Activated naive CD4-positive, alpha-beta T cell treated with anti-CD3 and anti-CD28 coated beads, Interleukin-2, amount 50 U/mL, for 72 hours (primary cell): Measurements from ENCODE around the gene CELA1. TPM values are rescaled to one million over a fixed set of nuclear protein-coding genes. Genes with fewer than 3 reads are reported as not detected.

Experiments used
- ATAC-seq, 2 donors: fragments of 150-1000 bp; cut with Tn5 transposase; 2 replicates each; pipeline ENCODE4 v1.10.0; 2021; ENCODE audit warnings: mild to moderate bottlenecking in 2 of 2, moderate library complexity in 2 of 2
- DNase-seq, 2 donors: peaks; one replicate each; pipeline ENCODE4 v3.0.0; 2021 to 2022; ENCODE audit warnings: low spot score in 2 of 2
- H3K27ac Mint-ChIP-seq, 2 donors: one replicate each; pipeline ENCODE4 v1.8.0; 2022; ENCODE audit warnings: mild to moderate bottlenecking in 2 of 2, mixed read lengths in 2 of 2
- H3K36me3 Mint-ChIP-seq, 2 donors: one replicate each; pipeline ENCODE4 v1.8.0; 2022; ENCODE audit warnings: mixed read lengths in 2 of 2
- H3K9me3 Mint-ChIP-seq, 2 donors: one replicate each; pipeline ENCODE4 v1.8.0; 2022; ENCODE audit warnings: mixed read lengths in 2 of 2
- total RNA-seq, 2 donors: library from RNA; stranded (reverse); gene quantifications; one replicate each; pipeline ENCODE4 v1.2.3, GENCODE V29; 2022

Gene CELA1
- total RNA-seq, result not detected

DNA sequence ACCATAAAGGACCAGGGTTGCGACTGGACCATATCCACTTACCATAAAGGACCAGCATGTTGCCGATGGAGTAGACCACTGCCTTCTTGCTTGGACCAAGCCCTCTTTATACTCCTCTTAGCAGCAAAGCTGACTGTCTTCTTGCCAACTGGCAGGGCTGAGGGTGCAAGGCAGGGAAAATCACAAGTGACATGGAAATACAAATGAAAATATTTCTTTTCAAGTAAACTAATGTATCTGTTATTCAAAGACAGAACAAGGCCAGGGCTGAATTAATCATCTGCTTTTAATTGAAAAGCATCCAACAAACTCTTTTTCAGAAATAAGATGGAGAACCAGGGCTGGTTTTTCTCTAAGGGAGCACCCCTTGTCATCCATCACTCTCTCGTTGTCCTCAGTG, at the start of gene CELA1:
Gene CELA1, minus strand, starts transcription at position 99 of the 400 bp plus-strand sequence. Its CDS starts 41 bp downstream, at position 58.
- no peak for ATAC-seq
- H3K36me3 Mint-ChIP-seq, result no peaks in the 10 kb centered on the region
- H3K27ac Mint-ChIP-seq, result no peak within 1 kb of the TSS
- no peaks in the 10 kb centered on the region for H3K9me3 Mint-ChIP-seq
- no peak for DNase-seq

DNA sequence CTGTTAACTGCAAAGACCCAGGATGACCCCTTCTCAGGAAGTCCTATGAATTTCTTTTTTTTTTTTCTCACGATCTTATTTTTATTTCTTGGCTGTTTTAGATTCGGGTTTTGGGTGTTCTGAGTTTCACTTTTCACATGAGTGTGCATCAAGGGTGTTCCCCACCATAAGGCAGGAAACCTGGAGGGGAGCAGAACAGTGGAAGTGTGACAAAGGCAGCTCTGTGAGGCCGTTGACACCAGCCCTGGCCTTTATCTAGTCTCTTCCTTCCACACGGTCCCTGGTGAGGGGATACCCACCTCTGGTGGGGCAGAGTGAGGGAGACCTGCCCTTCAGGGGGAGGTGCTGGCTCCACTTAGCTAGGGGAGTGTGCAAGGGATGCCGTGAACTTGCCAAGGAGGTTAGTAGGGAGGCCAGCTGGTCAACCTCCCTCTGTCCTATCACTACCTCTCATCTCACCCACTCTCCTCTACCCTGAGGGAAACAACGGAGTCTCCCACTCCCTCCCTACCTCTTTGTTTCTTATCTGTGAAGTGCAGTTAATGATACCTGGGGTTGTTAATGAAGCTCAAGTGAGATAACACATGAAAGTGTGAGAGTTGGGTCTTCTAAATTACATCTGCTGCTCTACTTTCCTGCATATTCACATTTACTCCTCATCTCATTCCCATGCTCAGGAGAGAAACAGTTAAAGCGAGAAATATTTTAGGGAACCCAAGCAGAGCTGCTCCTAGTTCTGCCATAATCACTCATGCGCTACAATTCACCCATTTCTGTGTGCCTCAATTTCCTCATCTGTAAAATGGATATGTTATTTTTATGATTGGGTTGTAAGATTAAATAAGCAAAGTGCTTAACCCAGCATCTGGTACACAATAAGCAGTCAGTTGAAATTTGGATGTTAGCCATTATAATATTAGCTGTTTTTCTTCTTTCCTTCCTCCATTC, 49.1 kb upstream of the CELA1 start:
- H3K27ac Mint-ChIP-seq, result peak overlapping the region in 1 of 2 donors; percentile 37
- ATAC-seq, result peak; percentile 46 to 60
- H3K36me3 Mint-ChIP-seq, result no peaks in the 10 kb centered on the region
- no peak for DNase-seq
- H3K9me3 Mint-ChIP-seq, result no peaks in the 10 kb centered on the region

- Mint-ChIP-seq H3K27ac (peak overlapping the region; percentile 72 to 74), H3K9me3 (no peaks in the 10 kb centered on the region), H3K36me3 (no peaks in the 10 kb centered on the region)
- ATAC-seq (peak; percentile 59 to 78), DNase-seq (peak; percentile 33 to 75)
Measured at GRCh38 chr12:51393676-51394545, 47.4 kb upstream of the CELA1 start.

GRCh38 chr12:51392556-51393237, 46.2 kb upstream of the CELA1 start:
- H3K9me3 Mint-ChIP-seq, result no peaks in the 10 kb centered on the region
- H3K36me3 Mint-ChIP-seq, result no peaks in the 10 kb centered on the region
- H3K27ac Mint-ChIP-seq, result peak overlapping the region; percentile 16 to 45
- ATAC-seq, result peak in 1 of 2 donors; percentile 25
- no peak for DNase-seq

GRCh38 chr12:51391283-51392123, 45.0 kb upstream of the CELA1 start, which contains the start of gene GALNT6:
TSS of gene GALNT6 (minus strand) at chr12:51391406. CDS start at chr12:51379781, 11,625 bp downstream.
- Mint-ChIP-seq H3K36me3 (no peaks in the 10 kb centered on the region), H3K9me3 (no peaks in the 10 kb centered on the region), H3K27ac (peak within 1 kb of the TSS in 1 of 2 donors; percentile 70)
- ATAC-seq (peak; percentile 47 to 72), DNase-seq (peak; percentile 60 to 83)

GRCh38 chr12:51390891-51391282, 44.4 kb upstream of the CELA1 start:
- H3K27ac Mint-ChIP-seq, result peak overlapping the region in 1 of 2 donors; percentile 70
- DNase-seq, result no peak

DNA sequence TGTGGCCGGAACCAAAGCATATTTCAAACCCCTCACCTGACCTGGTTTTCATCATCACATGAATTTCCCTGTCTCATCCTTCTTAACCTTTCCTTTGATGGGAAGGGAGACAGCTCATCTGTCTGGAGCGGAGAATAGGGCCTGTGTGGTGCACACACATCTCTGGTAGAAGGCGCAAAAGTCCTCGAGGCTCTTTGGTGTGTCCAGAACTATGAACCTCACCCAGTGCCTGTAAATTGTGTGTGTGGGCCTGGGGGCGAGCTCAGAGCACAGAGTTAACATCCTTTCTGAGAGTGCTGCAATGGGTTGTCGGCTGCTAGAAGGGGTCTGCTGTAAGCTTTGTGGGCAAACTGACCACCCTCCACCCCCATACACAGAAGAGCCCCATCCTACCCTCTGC, 44.0 kb upstream of the CELA1 start:
- no peaks in the 10 kb centered on the region for H3K36me3 Mint-ChIP-seq
- ATAC-seq (no peak), DNase-seq (no peak)
- H3K27ac Mint-ChIP-seq, result peak overlapping the region in 1 of 2 donors; percentile 70
- H3K9me3 Mint-ChIP-seq, result no peaks in the 10 kb centered on the region

More at GRCh38 chr12:51390891-51391282, 44.4 kb upstream of the CELA1 start:
- Mint-ChIP-seq H3K9me3 (no peaks in the 10 kb centered on the region), H3K36me3 (no peaks in the 10 kb centered on the region)
- ATAC-seq, result peak in 1 of 2 donors; percentile 4

GRCh38 chr12:51389302-51389999, 43.0 kb upstream of the CELA1 start:
- Mint-ChIP-seq H3K27ac (no peak overlapping the region), H3K9me3 (no peaks in the 10 kb centered on the region), H3K36me3 (no peaks in the 10 kb centered on the region)
- no peak for DNase-seq
- peak; percentile 16 to 60 for ATAC-seq

- no peak for ATAC-seq
- DNase-seq, result no peak
- H3K9me3 Mint-ChIP-seq, result no peaks in the 10 kb centered on the region
- H3K36me3 Mint-ChIP-seq, result no peaks in the 10 kb centered on the region
- H3K27ac Mint-ChIP-seq, result no peak overlapping the region
Measured at GRCh38 chr12:51388846-51389245, 42.4 kb upstream of the CELA1 start.

DNA sequence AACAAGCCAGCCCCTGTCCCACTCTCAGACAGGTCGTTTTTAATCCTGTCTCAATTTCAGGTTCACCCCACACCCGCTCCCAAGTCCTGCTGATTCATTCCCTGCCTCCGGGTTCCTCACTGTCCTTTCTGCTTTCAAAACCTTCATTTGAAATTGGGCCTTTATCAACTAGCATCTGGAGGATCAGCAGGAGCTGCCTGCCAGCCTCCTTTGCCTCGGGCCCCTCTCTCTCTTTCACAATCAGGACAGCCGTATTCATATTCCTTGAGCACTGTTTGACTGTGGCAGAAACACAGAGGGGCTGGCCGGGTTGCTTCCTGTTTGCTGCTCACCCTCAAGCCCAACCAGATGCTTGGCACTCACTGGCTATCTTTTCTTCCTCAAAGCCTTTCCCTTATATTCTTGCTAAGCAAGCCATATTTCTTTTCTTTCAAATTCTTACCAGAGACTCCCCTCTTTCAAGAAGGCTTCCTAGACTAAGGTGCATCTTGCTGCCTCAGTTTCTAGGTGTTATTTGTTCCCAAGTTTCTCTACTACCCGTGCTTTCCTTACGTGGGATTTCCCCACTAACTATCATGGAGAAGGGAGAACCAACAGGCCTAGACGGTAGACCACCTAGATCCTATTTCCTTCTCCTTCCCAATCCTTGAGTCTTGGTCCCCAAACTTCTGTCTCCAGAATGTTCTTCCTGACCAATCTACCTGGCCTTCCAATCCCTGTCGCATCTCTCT, 41.8 kb upstream of the CELA1 start:
- DNase-seq (no peak), ATAC-seq (no peak)
- no peaks in the 10 kb centered on the region for H3K9me3 Mint-ChIP-seq
- H3K27ac Mint-ChIP-seq, result no peak overlapping the region
- no peaks in the 10 kb centered on the region for H3K36me3 Mint-ChIP-seq

DNA sequence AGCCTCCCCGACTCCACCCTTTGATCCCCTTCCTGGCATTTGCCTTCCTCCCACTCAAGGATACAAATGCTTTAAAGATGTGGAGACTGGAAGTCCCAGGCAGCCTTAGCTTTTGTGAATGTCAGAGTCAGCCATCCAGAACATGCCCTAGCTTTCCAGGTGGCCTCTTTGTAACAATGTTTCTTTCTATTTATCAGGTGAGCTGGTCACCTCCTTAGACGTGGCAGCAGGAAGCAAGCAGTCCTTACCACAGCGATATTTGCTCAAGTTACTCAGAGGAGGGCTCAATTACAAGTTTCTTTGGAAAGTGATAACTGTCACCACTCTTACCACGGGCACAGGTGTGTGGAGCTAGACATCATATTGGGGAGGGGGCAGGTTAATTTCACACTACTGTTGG, 39.9 kb upstream of the CELA1 start:
- DNase-seq, result no peak
- H3K9me3 Mint-ChIP-seq, result no peaks in the 10 kb centered on the region
- H3K36me3 Mint-ChIP-seq, result no peaks in the 10 kb centered on the region
- no peak for ATAC-seq
- no peak overlapping the region for H3K27ac Mint-ChIP-seq

GRCh38 chr12:51383269-51383905, 36.9 kb upstream of the CELA1 start:
- DNase-seq, result no peak
- no peak overlapping the region for H3K27ac Mint-ChIP-seq
- no peaks in the 10 kb centered on the region for H3K9me3 Mint-ChIP-seq
- H3K36me3 Mint-ChIP-seq, result peaks cover 0 to 6% of the 10 kb centered on the region in 2 donors
- peak; percentile 77 to 84 for ATAC-seq

DNA sequence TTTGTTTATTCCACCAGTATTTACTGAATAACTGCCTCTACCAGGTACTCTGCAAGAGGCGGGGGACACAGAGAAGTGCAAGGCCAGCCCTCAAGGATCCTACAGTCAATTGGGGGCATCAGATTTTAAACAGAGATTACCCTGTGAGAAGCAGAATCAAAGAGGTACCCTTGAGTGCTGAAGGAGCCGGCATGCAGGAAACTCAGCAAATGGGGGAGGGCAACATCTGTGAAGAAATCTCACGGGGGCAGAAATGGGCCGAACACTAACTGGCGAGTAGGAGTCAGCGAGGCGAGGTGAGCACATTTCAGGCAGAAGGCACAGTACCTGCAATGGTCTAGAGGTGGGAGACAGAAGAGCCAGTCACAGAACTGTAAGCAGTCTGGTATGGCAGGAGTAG, 35.7 kb upstream of the CELA1 start:
- Mint-ChIP-seq H3K27ac (no peak overlapping the region), H3K9me3 (no peaks in the 10 kb centered on the region), H3K36me3 (peaks cover 10 to 11% of the 10 kb centered on the region in 2 donors)
- no peak for ATAC-seq
- no peak for DNase-seq
